Immature natural killer cell (primary cell): ENCODE data around the gene THSD7B. TPM values are rescaled to one million over a fixed set of nuclear protein-coding genes. Genes with fewer than 3 reads are reported as not detected.

ENCODE experiments used
- DNase-seq, 3 donors: peaks; one replicate each; pipeline ENCODE4 v3.0.0; 2022; ENCODE audit warnings: mixed read lengths in 1 of 3
- H3K27ac Mint-ChIP-seq, 6 donors: one replicate each; pipeline ENCODE4 v1.8.0; 2020; ENCODE audit warnings: mixed read lengths in 6 of 6, mild to moderate bottlenecking in 5 of 6, inconsistent platforms in 4 of 6, moderate library complexity in 3 of 6
- H3K27me3 Mint-ChIP-seq, 3 donors: one replicate each; pipeline ENCODE4 v1.8.0; 2020 to 2021; ENCODE audit warnings: low read depth in 3 of 3, mild to moderate bottlenecking in 3 of 3, mixed read lengths in 3 of 3, moderate library complexity in 3 of 3, inconsistent platforms in 1 of 3
- H3K36me3 Mint-ChIP-seq, 3 donors: one replicate each; pipeline ENCODE4 v1.8.0; 2020; ENCODE audit warnings: mixed read lengths in 3 of 3, inconsistent platforms in 2 of 3, mild to moderate bottlenecking in 2 of 3
- H3K4me1 Mint-ChIP-seq, 2 donors: one replicate each; pipeline ENCODE4 v1.8.0; 2020; ENCODE audit warnings: inconsistent platforms in 2 of 2, mild to moderate bottlenecking in 2 of 2, mixed read lengths in 2 of 2, moderate library complexity in 1 of 2
- H3K4me3 Mint-ChIP-seq, 5 donors: one replicate each; pipeline ENCODE4 v1.8.0; 2020; ENCODE audit warnings: mild to moderate bottlenecking in 5 of 5, mixed read lengths in 5 of 5, inconsistent platforms in 3 of 5, moderate library complexity in 3 of 5
- H3K9me3 Mint-ChIP-seq, 6 donors: one replicate each; pipeline ENCODE4 v1.8.0; 2020; ENCODE audit warnings: mild to moderate bottlenecking in 6 of 6, mixed read lengths in 6 of 6, inconsistent platforms in 4 of 6, moderate library complexity in 3 of 6
- polyA plus RNA-seq, 3 donors: library from polyadenylated mRNA; unstranded; fragments of 300-500 nt; fragmentation: Illumina TruSeq; gene quantifications; one replicate each; pipeline ENCODE4 v1.2.3, GENCODE V29; 2021

THSD7B gene
- polyA plus RNA-seq, 3 donors from 2014 or later, result not detected

DNA sequence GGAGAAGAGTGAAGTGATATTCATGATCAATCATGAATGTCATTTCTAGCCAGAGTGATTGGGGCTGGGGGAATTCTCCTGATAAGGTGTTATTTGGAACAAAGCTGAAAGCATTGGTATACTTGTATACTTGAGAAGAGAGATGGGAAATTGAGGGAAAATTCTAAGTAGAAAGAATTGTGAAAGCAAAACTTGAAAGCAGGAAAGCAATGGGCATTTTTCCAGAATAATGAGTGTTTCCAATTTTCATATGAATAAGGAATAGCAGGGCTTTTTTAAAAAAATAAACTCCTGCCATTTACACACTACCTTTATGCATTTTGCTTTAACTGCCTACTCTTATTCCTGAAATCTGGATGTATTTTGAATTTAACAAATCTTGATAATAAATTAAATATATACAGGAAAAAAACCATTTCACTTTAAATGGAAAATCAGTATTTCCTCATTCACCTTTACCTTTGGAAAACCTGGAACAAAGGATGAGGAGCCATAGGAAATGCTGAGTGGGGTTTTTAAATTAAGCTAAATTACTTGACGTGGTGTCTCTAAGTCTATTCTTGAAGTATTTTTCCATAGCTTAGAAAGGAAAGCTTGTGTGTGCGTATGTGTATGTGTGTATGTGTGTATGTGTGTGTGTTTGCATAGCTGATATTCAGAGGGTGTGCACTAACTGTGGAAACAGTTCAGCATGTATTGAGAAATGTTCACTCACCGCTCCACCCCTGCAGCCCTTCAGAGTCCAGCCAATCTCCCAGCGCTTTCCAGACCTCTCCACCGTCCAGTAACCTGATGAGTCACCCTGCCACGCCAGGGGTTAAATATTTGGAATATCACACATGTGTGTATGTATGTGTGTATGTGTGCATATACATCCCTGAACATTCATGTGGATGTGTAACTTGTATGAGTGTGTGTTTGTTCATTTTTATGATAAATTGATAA, 427.3 kb downstream of the THSD7B start:
- DNase-seq, result no peak
- Mint-ChIP-seq H3K27me3 (peaks cover 0 to 7% (median 0%) of the 10 kb centered on the region in 3 donors), H3K4me1 (no peaks in the 10 kb centered on the region), H3K36me3 (no peaks in the 10 kb centered on the region), H3K4me3 (no peak overlapping the region), H3K9me3 (peaks cover 0 to 15% (median 3%) of the 10 kb centered on the region in 6 donors), H3K27ac (no peak overlapping the region)

DNA sequence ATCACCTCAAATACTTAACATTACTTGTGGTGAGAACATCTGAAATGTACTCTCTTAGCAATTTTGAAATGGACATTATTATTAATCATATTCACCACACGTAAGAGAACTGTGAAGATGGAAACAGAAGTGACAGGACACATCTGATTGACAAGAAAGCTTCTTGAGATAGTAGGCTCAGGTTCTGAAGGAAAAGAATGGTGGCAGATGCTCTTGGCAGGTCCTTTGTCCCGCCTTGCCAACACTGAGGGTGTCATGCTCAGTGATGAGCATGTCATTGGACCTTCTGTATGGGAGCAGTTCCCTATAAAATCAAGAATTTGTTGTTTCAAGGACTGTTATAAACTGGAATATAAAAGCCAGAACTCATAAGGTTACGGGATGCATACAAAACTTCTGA, 428.1 kb downstream of the THSD7B start:
- Mint-ChIP-seq H3K4me1 (no peaks in the 10 kb centered on the region), H3K36me3 (no peaks in the 10 kb centered on the region), H3K27ac (no peak overlapping the region), H3K27me3 (peaks cover 0 to 6% (median 0%) of the 10 kb centered on the region in 3 donors), H3K9me3 (peaks cover 0 to 15% (median 3%) of the 10 kb centered on the region in 6 donors), H3K4me3 (no peak overlapping the region)
- DNase-seq, result no peak

DNA sequence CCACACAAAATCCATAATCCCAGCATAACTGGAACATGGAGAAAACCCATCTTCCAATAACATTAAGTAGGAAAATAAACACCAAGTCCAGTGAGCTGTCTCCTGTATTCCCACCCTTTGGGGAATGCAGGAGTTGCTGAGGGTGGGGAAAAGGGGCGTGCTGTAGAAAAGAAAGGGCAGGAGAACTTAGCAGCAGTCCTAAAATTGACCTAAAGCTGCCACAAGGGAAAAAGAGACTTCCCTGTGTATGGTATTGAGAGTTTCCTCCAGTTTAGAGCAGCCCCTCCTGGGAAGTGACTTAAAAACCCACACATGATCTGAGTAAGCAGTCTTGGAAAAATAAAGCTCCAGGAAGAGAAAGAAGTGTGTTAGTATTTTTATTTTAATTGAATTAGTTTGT, 428.8 kb downstream of the THSD7B start:
- Mint-ChIP-seq H3K9me3 (peaks cover 0 to 12% (median 4%) of the 10 kb centered on the region in 6 donors), H3K36me3 (no peaks in the 10 kb centered on the region), H3K4me3 (no peak overlapping the region), H3K4me1 (no peaks in the 10 kb centered on the region), H3K27me3 (peaks cover 0 to 2% (median 0%) of the 10 kb centered on the region in 3 donors), H3K27ac (no peak overlapping the region)
- DNase-seq, result no peak

DNA sequence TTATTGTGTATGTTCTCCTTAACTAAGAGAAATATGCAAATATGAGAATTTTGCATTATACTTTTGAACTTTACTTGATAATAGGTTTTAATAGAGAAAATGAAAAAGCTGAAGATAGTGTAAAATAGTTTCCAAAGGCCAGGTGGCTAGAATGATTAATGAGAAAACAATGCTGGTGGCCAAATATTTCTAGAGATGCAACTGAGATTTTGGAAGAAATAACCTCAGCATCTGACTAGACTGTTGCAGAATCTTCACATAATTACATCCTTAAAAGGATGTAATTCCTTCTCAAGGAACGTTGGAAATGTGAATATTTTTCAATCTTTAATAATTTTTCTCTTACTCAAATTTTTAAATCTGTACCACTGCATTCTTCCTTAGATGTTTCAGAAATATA, 434.4 kb downstream of the THSD7B start:
- DNase-seq, result no peak
- H3K4me3 Mint-ChIP-seq, result no peak overlapping the region
- no peaks in the 10 kb centered on the region for H3K4me1 Mint-ChIP-seq
- H3K27ac Mint-ChIP-seq, result no peak overlapping the region
- peaks cover 0 to 14% (median 4%) of the 10 kb centered on the region in 6 donors for H3K9me3 Mint-ChIP-seq
- H3K27me3 Mint-ChIP-seq, result peaks cover 0 to 2% (median 0%) of the 10 kb centered on the region in 3 donors
- H3K36me3 Mint-ChIP-seq, result no peaks in the 10 kb centered on the region

DNA sequence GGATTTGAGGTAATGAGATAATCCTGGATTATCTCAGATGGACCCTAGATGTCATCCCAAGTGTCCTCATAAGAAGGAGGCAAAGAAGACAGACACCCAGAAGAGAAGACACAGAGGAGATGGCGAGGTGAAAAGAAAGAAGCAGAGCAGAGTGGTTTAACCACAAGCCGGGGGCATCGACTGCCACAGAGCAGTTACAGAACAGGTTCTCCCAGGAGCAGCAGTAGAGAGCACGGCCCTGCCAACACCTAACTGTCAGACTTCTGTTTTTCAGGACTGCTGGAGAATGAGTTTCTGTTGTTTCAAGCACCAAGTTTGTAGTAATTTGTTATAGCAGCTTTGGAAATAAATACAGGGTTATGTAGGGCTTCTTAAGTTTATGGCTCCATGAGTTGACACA, 437.0 kb downstream of the THSD7B start:
- H3K4me1 Mint-ChIP-seq, result no peaks in the 10 kb centered on the region
- H3K9me3 Mint-ChIP-seq, result peaks cover 0 to 24% (median 8%) of the 10 kb centered on the region in 6 donors
- H3K27me3 Mint-ChIP-seq, result peaks cover 0 to 4% (median 0%) of the 10 kb centered on the region in 3 donors
- H3K4me3 Mint-ChIP-seq, result no peak overlapping the region
- no peak for DNase-seq
- no peak overlapping the region for H3K27ac Mint-ChIP-seq
- no peaks in the 10 kb centered on the region for H3K36me3 Mint-ChIP-seq

DNA sequence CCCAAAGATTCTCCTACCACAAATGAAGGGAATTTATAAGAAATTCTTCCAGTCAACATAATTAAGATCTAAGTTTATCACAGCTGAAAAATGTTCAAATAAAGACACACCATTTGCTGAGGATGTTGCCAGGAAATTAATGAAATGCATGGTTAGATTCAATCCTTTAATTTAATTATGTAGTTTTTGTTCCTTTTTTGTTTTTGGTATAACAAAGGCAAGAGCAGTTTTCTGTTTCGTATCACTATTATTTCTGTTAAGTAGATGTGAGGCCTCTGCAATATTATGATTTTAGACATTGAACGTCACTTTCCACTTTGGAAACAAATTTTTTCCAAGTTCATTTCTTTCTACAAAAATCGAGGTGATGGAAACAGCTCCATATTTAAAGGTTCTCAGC, 440.0 kb downstream of the THSD7B start:
- H3K27ac Mint-ChIP-seq, result no peak overlapping the region
- H3K4me1 Mint-ChIP-seq, result no peaks in the 10 kb centered on the region
- DNase-seq, result no peak
- peaks cover 2 to 24% (median 7%) of the 10 kb centered on the region in 6 donors for H3K9me3 Mint-ChIP-seq
- H3K36me3 Mint-ChIP-seq, result no peaks in the 10 kb centered on the region
- peaks cover 0 to 2% (median 0%) of the 10 kb centered on the region in 3 donors for H3K27me3 Mint-ChIP-seq
- H3K4me3 Mint-ChIP-seq, result no peak overlapping the region

DNA sequence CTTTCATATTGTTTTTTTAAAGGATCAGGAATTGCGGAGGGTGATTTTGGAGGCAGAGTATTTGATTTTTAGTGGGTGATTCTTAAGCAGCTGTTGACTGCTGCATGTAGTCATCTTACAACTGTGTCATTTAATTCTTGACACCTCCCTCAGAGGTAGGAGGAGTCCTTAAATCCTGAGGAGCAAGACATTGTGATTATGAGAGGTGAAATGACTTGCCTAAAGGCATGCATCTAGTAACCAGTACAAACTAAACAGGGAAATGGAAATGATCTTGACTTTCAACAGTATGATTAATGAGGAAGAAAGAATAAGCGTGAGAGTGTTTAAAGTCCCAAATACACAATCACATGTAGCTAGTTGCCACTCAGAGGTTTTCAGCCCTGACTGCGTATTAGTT, 440.7 kb downstream of the THSD7B start:
- no peak for DNase-seq
- no peaks in the 10 kb centered on the region for H3K36me3 Mint-ChIP-seq
- peaks cover 0 to 2% (median 0%) of the 10 kb centered on the region in 3 donors for H3K27me3 Mint-ChIP-seq
- no peaks in the 10 kb centered on the region for H3K4me1 Mint-ChIP-seq
- H3K9me3 Mint-ChIP-seq, result peaks cover 2 to 19% (median 7%) of the 10 kb centered on the region in 6 donors
- H3K4me3 Mint-ChIP-seq, result no peak overlapping the region
- no peak overlapping the region for H3K27ac Mint-ChIP-seq

DNA sequence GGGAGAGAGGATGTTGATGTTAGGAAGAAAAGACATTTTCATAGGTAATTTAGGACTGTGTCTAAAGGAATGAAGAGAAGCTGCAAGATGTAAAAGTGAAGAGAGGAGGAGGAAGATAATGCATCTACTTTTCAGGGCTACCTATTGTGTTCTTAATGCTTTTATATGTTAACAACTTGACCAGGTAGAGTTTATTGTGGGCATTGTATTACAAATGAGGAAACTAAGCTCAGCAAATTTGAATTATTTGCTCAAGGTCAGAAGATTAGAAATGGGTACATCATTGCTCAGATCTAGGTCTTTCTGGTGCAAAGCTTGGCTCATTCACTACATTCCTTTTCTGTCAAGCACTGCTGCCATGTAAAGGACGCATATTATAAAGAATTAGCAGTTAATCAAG, 441.7 kb downstream of the THSD7B start:
- Mint-ChIP-seq H3K9me3 (peaks cover 2 to 14% (median 5%) of the 10 kb centered on the region in 6 donors), H3K27me3 (peaks cover 0 to 2% (median 0%) of the 10 kb centered on the region in 3 donors), H3K4me1 (no peaks in the 10 kb centered on the region), H3K27ac (no peak overlapping the region), H3K4me3 (no peak overlapping the region), H3K36me3 (no peaks in the 10 kb centered on the region)
- no peak for DNase-seq

- Mint-ChIP-seq H3K4me1 (no peaks in the 10 kb centered on the region), H3K9me3 (peaks cover 0 to 11% (median 3%) of the 10 kb centered on the region in 6 donors), H3K27ac (no peak overlapping the region), H3K4me3 (no peak overlapping the region), H3K27me3 (peaks cover 0 to 1% (median 0%) of the 10 kb centered on the region in 3 donors), H3K36me3 (no peaks in the 10 kb centered on the region)
- DNase-seq, result no peak
Observed at GRCh38 chr2:137208431-137208891, 443.1 kb downstream of the THSD7B start.

DNA sequence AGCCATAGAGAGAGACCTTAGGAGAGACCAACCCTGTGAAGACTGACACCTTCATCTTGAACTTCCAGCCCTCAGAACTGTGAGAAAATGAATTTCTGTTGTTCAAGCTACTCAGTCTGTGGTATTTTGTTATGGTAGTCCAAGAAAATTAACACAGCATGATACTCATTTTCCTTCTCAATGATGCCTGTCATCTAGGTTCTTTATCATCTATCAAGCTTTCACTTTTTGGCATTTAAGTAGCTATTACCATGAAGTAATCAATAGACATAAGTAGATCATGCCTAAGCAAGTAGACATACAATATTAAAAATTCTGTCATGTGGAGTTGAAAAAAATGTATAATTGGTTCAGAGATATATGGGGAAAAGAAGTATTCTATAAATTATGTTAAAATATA, 444.7 kb downstream of the THSD7B start:
- H3K27ac Mint-ChIP-seq, result no peak overlapping the region
- no peaks in the 10 kb centered on the region for H3K4me1 Mint-ChIP-seq
- no peak for DNase-seq
- peaks cover 0 to 2% (median 1%) of the 10 kb centered on the region in 3 donors for H3K27me3 Mint-ChIP-seq
- no peak overlapping the region for H3K4me3 Mint-ChIP-seq
- peaks cover 0 to 17% (median 3%) of the 10 kb centered on the region in 6 donors for H3K9me3 Mint-ChIP-seq
- H3K36me3 Mint-ChIP-seq, result no peaks in the 10 kb centered on the region

- Mint-ChIP-seq H3K9me3 (peaks cover under 1 to 17% (median 5%) of the 10 kb centered on the region in 6 donors), H3K4me1 (no peaks in the 10 kb centered on the region), H3K36me3 (no peaks in the 10 kb centered on the region), H3K27me3 (peaks cover 0 to 2% (median 1%) of the 10 kb centered on the region in 3 donors), H3K27ac (no peak overlapping the region), H3K4me3 (no peak overlapping the region)
- DNase-seq, result no peak
Observed at GRCh38 chr2:137211761-137212160, 446.4 kb downstream of the THSD7B start.

GRCh38 chr2:137220438-137220993, 455.2 kb downstream of the THSD7B start:
- Mint-ChIP-seq H3K9me3 (peaks cover 0 to 34% (median 8%) of the 10 kb centered on the region in 6 donors), H3K4me3 (no peak overlapping the region), H3K4me1 (no peaks in the 10 kb centered on the region), H3K27ac (no peak overlapping the region), H3K36me3 (peaks cover 0 to 5% (median 0%) of the 10 kb centered on the region in 3 donors), H3K27me3 (no peaks in the 10 kb centered on the region)
- no peak for DNase-seq

DNA sequence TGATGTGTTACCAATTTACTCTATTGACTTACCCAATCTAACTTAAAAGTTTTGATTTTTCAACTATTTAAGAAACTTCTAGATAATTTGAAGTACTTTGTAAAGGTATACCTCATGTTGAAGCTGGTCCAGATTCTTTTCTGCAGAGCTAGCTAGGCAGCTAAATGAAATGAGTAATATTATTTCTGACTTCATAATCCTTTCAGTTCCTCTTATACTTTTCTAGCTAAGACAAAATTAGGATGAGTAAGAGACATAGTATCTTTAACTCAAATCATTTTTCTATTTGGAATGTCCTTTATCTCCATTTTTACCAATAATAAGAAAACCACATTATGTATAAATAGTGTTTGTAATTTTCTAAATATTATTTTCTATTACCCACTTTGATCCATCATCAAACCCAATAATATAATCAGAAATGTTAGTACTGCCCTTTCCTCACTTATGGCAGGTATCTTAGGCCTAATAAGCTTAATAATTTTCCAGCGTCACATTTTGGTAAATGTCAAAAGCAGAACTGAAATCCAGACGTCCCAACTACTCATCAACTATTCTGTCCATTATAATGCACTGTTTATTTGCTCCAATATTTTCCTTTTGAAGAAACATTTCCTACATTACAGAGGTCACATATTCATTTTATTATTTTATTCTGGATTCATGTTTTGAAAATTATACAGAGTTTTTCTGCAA, 456.6 kb downstream of the THSD7B start:
- H3K9me3 Mint-ChIP-seq, result peaks cover 0 to 32% (median 8%) of the 10 kb centered on the region in 6 donors
- no peaks in the 10 kb centered on the region for H3K4me1 Mint-ChIP-seq
- no peak overlapping the region for H3K4me3 Mint-ChIP-seq
- no peaks in the 10 kb centered on the region for H3K27me3 Mint-ChIP-seq
- no peak for DNase-seq
- peaks cover 0 to 3% (median 0%) of the 10 kb centered on the region in 3 donors for H3K36me3 Mint-ChIP-seq
- H3K27ac Mint-ChIP-seq, result no peak overlapping the region

GRCh38 chr2:137223722-137224121, 458.4 kb downstream of the THSD7B start:
- Mint-ChIP-seq H3K27ac (no peak overlapping the region), H3K27me3 (no peaks in the 10 kb centered on the region), H3K4me3 (no peak overlapping the region), H3K9me3 (peaks cover 4 to 27% (median 5%) of the 10 kb centered on the region in 6 donors), H3K4me1 (no peaks in the 10 kb centered on the region), H3K36me3 (no peaks in the 10 kb centered on the region)
- DNase-seq, result no peak
